ENCODE results near the gene KMT5C.

KMT5C gene

DNA sequence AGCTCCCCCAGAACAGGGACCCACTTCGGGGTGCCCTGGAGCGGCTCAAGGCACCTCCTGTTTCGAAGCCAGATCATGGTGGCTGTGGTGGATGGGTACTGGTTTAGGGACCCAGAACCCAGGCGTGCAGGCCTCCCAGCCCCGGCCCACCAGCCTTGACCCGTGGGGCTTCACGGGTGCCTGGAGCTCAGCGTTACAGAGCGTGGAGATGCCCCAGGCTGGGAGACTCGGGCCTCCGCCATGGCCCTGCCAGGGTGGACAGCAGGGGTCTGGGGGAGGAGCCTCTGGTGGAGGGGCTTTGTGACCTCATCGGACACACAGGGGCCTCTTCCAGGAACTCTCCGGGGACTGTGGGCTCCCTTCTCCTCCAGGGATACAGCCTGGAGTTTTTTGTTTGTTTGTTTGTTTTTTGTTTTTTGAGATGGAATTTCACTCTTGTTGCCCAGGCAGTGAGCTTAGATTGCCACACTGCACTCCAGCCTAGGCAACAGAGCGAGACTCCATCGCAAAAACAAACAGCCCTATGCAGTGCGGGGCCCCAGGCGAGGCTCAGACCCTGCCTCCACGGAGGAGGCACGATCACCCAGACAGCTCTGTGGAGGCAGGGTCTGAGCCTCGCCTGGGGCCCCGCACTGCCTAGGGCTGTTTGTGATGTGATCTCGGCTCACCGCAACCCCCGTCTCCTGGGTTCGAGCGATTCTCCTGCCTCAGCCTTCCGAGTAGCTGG lies 23.5 kb downstream of the KMT5C start, which contains the start of gene GARIN5B:
GARIN5B (minus strand) TSS at position 271 of the 727 bp plus-strand sequence; CDS start at position 77, 194 bp downstream.
- H3K27ac ChIP-seq: no peak within 1 kb of the TSS
- no peak for DNase-seq (ENCODE audit: low read depth, low spot score)

DNA sequence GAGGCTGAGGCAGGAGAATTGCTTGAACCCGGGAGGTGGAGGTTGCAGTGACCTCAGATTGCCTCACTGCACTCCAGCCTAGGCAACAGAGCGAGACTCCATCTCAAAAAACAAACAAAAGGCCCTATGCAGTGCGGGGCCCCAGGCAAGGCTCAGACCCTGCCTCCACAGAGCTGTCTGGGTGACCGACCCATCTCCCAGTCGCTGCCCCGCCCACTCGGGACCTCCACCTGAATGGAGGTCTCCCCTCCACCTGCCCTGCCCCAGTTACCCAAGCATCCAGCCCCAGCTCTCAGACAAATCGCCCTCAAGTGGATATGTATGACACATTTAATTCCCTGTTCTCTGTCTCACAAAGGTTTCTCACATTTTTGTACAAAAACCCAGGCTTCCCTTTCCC lies 25.6 kb downstream of the KMT5C start:
- no peak overlapping the region for H3K27ac ChIP-seq
- DNase-seq (ENCODE audit: low read depth, low spot score): no peak

DNA sequence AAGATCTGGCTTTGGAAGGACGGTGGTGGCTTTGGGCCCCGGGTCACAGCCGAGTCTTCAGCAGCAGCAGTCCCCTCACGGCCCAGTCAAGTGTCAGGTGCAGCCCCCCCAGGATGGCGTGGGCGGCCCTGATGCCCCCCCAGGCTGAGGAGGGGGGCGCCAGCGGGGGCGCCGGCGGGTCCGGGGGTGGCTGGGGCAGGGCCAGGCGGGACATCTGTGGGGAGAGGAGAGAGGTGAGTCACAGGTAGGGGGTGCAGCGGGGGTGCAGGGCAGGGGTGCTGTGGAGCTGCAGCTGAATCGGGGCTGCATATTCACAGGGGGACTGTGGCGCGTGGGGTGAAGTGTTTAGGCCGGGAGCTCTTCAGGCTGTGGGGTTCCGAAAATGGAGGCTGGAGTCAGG lies 26.3 kb downstream of the KMT5C start:
- H3K27ac ChIP-seq: no peak overlapping the region
- no peak for DNase-seq (ENCODE audit: low read depth, low spot score)

DNA sequence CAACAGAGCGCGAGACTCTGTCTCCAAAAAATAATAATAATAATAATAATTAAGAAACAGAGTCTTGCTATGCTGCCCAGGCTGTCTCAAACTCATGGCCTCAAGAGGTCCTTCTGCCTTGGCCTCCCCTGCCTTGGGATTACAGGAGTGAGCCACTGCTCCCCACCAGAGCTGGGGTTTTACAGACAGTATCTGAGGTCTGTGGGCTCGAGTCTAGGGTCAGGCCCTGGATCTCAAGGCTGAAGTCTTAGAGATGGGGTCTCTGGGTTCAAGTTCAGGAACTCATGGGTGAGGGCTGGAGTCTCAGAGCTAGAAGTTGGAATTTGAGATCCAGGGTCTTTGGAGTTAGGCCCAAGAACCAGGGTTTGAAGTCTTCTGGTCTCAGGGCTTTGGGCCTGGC lies 27.1 kb downstream of the KMT5C start:
- no peak for DNase-seq (ENCODE audit: low read depth, low spot score)
- no peak overlapping the region for H3K27ac ChIP-seq

DNA sequence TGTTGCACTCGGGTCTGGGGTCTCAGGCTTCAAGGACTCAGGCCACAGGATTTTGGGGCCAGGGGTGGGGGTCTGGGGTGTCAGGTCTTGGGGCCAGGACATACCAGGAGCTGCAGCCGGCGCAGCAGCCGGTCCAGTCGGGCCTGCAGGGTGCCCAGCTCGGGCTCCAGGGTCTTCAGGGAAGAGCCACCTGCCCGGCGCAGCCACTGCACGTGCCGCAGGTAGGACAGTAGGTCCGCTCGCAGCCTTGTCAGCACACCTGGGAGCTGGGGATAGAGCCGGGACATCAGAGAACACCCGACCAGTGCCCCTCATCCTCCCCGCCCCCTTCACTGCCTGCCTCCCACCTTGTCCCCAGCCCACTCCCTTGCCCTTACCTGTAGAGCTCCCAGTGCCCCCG lies 28.4 kb downstream of the KMT5C start:
- H3K27ac ChIP-seq: no peak overlapping the region
- no peak for DNase-seq (ENCODE audit: low read depth, low spot score)

DNA sequence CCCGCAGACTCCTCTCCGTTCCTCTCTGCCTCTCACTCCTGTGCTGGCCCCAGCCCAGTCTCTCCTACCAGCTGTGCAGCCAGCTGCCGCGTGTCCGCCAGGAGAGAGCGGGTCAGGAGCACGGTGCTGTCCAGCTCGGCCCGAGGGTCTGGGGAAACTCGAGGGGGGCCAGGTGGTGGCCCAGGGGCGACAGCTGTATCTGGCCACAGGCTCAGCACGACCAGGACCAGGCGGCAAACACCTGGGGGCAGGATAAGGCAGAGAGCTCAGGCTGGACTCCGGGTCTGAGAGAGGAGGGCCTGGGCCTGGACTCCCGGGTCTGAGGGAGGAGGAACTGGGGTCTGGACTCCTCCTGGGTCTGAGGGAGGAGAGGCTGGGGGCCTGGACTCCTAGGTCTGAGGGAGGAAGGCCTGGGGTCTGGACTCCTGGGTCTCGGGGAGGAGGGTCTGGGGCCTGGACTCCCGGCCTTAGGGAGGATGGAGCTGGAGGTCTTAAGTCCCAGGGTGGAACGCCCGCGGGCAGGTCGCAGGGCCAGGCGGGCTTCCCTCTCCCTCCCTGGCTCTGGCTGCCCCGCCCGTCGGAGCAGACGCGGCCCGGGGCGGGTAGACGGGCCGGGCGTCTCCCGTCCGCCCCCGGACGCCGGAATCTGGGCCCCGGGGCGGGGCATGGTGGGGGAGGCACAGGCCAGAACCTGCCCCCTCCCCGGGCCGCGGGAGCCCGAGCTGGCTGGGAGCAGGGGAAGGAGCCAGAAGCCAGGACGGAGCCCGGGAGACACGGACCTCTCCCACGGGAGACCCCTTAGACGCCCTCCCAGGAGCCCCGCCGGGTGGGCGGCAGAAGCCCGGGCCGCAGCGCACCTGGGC lies 29.3 kb downstream of the KMT5C start:
- no peak for DNase-seq (ENCODE audit: low read depth, low spot score)
- no peak overlapping the region for H3K27ac ChIP-seq

DNA sequence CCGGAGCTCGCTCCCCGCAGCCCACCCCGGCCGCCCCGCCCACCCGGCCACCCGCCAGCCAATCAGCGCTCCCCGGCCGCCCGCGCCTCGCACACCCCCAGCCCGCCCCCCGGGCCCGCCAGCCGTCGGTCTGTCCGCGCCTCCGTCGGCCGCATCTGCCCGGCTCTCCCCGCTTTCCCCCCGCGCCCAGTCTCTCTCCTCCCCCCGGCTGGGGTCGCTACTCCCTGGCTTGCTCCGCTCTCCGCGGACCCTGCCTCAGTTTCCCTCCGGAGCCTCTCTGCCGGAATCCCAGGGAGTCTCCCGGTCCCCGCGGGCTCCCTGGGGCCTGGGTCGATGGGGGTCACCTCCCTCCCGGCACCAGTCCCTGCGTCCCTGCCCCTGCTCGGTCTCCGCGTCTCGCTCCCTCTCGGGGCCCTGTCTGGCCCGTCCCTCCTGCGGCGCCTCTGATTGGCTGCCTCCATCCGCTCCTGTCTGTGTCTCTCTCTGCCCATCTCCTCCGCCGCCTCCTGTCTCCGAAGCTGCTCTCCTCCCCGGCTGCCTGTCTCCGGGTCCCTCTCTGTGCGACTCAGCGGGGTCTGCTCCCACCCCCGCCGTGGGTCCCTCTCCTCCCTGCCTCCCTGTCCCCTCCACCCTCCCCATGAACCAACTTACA lies 30.1 kb downstream of the KMT5C start:
- DNase-seq (ENCODE audit: low read depth, low spot score): no peak
- peak overlapping the region; percentile 42 for H3K27ac ChIP-seq

DNA sequence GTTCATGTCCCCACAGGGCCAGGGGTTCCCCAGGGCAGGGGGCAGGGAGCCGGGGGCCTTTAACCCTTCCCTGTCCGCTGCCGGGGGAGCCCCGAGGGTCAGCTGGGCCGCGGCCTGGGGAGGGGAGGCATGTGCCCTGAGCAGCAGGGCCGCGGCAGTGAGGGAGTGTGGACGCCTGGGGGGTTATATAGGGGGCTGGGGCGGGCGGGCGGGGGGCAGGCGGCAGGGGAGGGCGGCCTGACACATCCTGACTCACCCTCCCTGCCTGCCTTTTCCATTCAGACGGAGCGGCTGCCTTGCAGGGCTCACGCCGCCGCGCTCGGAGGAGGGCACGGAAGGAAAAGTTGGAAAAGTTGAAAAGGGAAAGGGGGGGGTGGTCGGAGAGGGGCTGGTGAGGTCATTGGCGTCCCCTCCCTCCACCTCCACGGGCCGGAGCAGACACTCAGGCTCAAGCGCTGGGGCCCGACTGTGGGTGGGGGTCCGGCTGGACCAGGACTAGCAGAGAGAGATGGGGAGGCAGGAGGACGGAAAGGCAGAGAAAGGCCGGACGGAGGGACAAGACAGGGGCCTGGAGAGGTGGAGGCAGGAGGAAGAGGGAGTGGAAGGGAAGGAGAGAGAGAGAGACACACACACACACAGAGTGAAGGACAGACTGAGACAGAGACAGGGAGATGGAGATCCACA lies 30.8 kb downstream of the KMT5C start, which contains the start of gene IL11:
IL11 (minus strand) TSS at position 159 of the 684 bp plus-strand sequence; CDS start at position 6, 153 bp downstream.
- H3K27ac ChIP-seq: peak within 1 kb of the TSS; percentile 42
- no peak for DNase-seq (ENCODE audit: low read depth, low spot score)

DNA sequence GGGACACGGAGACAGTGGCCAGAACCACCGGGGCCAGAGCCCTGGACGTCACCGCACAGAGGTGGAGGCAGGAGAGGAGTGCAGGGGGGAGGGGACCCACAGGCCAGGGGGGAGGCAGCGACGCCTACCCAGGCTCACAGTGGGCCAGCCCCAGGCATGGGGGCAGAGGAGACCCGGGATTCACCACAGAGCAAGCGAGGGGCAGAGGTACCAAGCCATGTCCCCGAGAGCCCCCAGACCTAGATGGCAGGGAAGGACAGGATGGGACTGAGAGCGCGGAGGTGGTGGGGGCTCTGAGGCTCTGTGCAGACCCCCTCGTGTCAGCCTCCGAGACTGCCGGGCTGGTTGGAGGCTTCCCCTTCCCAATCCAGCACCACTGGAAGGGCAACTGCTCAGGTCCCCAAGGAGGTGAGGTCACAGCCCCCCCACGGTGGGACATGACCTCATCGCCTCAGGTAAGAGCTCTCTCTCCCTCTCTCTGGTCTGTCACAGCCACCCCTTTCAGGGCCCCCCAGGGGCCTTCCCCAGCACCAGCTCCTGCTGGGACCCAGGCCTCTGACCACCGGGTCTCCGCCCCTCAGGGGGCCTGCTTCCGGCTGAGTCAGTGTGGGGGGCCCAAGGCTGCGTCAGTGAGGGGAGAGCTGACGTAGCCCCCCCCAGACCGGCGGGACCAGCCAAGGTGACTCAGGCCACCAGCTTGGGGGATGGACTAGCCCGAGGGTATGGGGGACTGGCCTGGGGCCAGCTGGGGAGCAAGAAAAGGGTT lies 32.8 kb downstream of the KMT5C start:
- no peak overlapping the region for H3K27ac ChIP-seq
- no peak for DNase-seq (ENCODE audit: low read depth, low spot score)

DNA sequence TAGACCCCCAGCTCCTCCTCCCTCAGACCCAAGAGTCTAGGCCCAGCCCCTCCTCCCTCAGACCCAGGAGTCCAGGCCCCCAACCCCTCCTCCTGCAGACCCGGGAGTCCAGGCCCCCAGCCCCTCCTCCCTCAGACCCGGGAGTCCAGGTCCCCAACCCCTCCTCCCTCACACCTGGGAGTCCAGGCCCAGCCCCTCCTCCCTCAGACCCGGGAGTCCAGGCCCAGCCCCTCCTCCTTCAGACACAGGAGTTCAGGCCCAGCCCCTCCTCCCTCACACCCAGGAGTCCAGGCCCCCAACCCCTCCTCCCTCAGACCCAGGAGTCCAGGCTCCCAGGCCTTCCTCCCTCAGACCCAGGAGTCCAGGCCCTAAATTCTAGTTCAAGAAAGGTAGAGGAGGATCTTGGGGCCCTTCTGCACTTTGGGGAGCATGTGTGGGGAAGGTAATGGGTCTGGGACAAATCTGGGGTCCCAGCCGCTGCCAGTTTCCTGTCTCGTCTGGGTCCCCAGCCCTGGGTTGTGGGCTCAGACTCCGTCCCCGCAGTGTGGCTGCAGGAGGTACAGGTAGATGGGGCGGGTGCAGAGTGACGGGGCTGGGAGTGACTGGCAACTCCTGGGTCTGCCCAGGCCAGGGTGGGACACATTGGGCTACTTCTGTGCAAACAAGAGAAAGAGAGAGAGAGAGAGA lies 33.8 kb downstream of the KMT5C start:
- H3K27ac ChIP-seq: no peak overlapping the region
- no peak for DNase-seq (ENCODE audit: low read depth, low spot score)

DNA sequence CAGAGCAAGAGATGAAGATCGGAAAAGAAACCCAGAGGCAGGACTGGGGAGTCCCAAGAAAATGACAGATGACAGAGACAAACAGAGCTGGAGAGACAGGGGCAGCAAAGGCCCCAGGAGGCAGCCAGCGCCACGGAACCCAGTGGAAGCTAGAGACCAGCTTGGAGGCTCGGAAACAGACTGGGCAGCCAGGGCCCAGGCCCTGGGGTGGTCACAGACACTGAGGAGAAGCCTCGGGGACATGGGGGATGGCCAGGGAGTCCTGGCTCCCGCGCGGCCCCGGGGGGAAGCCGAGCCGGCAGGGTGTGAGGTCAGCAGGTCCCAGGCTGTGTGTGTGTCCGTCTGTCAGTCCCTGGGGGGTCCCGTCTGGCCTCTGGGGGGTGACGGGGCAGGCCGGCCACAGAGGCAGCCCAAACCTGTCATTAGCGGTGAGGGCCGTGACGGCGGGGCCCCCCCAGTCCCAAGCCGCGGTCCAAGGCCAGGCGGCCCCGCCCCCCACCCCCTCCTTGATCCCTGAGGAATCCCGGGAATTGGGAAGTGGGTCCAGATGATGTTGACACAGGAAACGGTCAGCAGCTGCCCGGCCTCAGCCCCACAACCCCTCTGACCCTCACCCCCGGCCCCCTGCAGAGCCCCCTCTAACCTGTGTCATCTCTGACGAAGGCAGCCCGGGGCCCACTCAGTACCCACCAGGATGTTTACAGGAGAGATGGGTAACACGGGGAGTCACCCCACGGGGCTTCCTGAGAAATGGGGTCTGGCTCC lies 34.5 kb downstream of the KMT5C start:
- H3K27ac ChIP-seq: no peak overlapping the region

DNA sequence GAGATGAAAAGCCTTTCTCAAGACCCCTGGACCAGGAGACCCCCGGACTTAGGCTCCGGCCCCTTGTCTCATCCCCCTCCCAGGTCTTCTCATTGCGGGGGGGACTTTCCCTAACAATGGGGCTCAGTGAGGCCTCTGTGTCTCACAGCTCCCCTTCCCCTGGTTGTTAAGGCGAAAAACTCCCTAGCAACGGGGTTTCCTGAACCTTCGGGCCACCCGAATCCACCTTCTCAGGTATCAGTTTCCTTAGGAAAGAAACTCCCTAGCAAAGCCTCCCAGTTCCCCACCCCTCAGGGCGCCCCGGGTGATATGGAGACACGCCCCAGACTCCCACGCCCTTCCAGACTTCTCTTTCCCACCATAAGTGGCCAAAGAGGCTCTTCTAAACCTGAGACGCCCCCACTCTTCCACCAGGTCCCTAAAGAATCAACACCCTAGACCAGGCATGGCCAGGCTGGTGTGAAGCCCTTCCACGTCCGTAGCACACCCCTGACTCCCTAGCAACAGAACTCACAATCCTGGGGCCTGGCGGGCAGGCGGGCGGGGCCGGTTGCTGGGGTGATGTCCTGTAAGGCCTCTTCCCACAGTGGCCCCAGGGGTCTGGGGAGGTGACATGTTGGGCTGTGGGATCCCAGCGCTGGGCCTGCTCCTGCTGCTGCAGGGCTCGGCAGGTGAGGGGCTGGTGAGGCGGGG lies 36.7 kb downstream of the KMT5C start, which contains the start of gene TMEM190:
TMEM190 (plus strand) TSS at position 586 of the 693 bp plus-strand sequence; CDS start at position 614, 28 bp downstream.
- no peak within 1 kb of the TSS for H3K27ac ChIP-seq
- DNase-seq (ENCODE audit: low read depth, low spot score): no peak

More for the DNA sequence above, 34.5 kb downstream of the KMT5C start:
- no peak for DNase-seq (ENCODE audit: low read depth, low spot score)

DNA sequence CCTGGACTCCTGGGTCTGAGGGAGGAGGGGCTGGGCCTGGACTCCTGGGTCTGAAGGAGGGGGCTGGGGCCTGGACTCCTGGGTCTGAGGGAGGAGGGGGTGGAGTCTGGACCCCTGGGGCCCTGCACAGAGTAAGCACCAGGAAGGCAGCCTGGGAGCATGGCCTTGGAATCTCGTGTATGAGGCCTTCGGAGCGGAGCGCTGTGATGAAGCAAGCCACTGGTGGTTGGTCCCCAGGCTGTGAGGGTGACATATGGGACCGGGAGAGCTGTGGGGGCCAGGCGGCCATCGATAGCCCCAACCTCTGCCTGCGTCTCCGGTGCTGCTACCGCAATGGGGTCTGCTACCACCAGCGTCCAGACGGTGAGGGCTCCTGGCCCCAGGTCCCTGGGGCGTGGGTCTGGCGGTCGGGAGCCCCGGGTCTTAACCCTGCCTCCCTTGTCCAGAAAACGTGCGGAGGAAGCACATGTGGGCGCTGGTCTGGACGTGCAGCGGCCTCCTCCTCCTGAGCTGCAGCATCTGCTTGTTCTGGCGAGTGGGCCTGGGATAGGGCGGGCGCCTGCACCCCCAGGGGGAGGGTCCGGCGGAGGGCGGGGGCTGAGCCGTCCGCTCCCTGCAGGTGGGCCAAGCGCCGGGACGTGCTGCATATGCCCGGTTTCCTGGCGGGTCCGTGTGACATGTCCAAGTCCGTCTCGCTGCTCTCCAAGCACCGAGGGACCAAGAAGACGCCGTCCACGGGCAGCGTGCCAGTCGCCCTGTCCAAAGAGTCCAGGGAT lies 37.9 kb downstream of the KMT5C start:
- no peak for DNase-seq (ENCODE audit: low read depth, low spot score)
- no peak overlapping the region for H3K27ac ChIP-seq

DNA sequence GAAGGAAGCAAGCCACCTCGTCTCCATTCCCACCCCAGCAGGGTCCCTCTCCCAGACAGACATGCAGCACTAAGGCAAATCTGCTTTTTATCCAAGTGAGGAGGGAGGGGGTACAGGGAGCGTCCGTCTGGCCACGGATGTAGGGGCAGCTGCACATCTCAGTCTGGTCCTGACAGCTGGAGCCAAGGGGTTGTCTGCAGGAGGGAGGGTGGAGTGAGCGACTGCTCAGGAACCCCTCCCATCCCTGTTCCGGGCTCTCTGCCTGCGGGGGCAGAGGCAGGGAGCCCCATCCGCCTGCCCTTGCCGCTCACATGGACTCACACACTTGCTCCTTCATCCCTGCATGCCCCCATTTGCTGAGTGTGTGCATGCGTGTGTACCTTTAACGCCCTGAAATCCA lies 39.5 kb downstream of the KMT5C start:
- H3K27ac ChIP-seq: no peak overlapping the region
- no peak for DNase-seq (ENCODE audit: low read depth, low spot score)

DNA sequence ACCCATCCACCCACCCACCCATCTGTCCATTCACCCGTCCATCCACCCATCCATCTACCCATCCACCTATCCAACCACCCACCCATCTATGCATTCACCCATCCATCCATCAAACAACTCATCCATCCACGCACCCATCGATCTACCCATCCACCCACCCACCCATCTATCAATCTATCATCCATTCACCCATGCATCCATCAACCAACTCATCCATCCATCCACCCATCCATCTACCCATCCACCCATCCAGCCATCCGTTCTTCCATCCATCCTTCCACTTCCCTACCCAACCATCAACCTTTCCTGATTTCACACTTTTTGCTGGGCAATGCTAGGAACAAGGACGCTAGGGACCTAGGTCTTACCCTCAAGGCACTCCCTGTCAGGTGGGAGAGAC lies 42.3 kb downstream of the KMT5C start:
- DNase-seq (ENCODE audit: low read depth, low spot score): no peak
- H3K27ac ChIP-seq: no peak overlapping the region

DNA sequence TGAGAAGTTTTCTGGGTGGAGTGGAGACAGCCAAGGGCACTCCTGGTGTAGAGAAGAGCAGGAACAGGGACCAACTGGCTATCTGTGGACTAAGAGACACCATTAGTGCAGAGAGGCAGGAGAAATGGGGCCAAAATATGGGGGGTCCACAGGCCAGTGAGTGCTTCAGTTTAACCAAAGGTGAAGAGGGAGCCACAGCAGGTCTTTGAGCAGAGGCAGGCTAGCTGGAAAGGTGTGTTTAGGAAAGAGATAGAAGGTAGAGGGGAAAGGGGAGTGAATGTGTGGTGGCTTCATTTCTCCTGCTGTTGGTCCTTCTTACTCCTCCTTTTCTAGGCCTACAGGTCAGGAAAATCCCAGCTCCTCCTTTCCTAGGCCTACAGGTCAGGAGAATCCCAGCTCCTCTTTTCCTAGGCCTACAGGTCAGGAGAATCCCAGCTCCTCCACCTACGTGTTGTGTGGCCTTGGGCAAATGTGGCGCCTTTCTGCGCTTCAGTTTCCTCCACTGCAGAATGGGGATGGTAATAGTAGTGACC lies 42.9 kb downstream of the KMT5C start:
- no peak overlapping the region for H3K27ac ChIP-seq
- no peak for DNase-seq (ENCODE audit: low read depth, low spot score)
